GM19239 (cell line): ENCODE results near the gene DTX2.
"Not testable (repeated sequence)": the region's sequence is repeated elsewhere in the genome, so short reads cannot be mapped to it uniquely, and the experiment has no call there.

Experiments
- DNase-seq: peaks from one replicate; pipeline ENCODE4 v3.0.0; 2011; ENCODE audit warnings: low spot score; ENCODE audit not compliant: insufficient read length
- FAIRE-seq: peaks from 2 replicates; lab custom pipeline; 2011; peaks lifted over from hg19 to GRCh38; lab: Jason Lieb, UNC

Gene DTX2

GRCh38 chr7:76442664-76443446, 18.7 kb upstream of the DTX2 start:
- not testable (repeated sequence) for DNase-seq, FAIRE-seq

- FAIRE-seq, DNase-seq: not testable (repeated sequence)
Observed at GRCh38 chr7:76443846-76444245, 17.7 kb upstream of the DTX2 start.

- FAIRE-seq = peak; percentile 92
- DNase-seq = not testable (repeated sequence)
Observed at GRCh38 chr7:76445577-76446008, 15.9 kb upstream of the DTX2 start.

GRCh38 chr7:76457017-76457416, 4.5 kb upstream of the DTX2 start:
- not testable (repeated sequence) for FAIRE-seq

DNA sequence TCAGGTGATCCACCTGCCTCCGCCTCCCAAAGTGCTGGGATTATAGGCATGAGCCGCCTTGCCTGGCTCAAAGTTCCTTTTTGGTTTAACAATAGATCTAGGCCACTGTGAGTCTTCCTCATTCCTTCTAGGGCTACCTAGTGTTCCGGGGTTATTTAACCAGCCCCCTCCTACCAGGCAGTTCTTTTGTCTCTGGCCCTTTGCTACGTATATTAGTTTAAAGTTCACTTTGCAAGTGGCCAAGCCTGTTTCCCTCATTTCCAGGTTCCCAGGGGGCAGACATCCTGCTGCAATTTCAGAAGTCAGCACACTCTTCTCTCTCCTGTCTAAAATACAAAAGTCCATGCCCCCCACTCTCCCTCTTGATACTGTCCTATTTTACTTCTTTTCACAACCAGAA, 3.0 kb upstream of the DTX2 start:
- DNase-seq, FAIRE-seq: not testable (repeated sequence)

More at GRCh38 chr7:76457017-76457416, 4.5 kb upstream of the DTX2 start:
- not testable (repeated sequence) for DNase-seq

DNA sequence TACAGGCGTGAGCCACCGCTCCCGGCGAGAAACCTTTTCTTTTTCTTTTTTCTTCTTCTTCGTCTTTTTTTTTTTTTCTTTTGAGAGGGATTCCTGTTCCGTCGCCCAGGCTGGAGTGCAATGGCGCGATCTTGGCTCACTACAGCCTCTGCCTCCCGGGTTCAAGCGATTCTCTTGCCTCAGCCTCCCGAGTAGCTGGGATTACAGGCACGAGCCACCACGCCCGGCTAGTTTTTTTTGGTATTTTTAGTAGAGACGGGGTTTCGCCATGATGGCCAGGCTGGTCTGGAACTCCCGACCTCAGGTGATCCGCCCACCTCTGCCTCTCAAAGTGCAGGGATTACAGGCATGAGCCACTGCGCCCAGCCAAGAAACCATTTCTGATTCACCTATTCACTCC, 742 bp upstream of the DTX2 start:
- DNase-seq, FAIRE-seq: not testable (repeated sequence)

- FAIRE-seq = peak; percentile 18
- DNase-seq = not testable (repeated sequence)
Observed at GRCh38 chr7:76462271-76462882, 868 bp downstream of the DTX2 start.

GRCh38 chr7:76464959-76465358, 3.5 kb downstream of the DTX2 start:
- FAIRE-seq, DNase-seq: not testable (repeated sequence)

GRCh38 chr7:76465950-76466349, 4.4 kb downstream of the DTX2 start:
- not testable (repeated sequence) for FAIRE-seq, DNase-seq

GRCh38 chr7:76467743-76468404, 6.4 kb downstream of the DTX2 start:
- not testable (repeated sequence) for DNase-seq, FAIRE-seq

DNA sequence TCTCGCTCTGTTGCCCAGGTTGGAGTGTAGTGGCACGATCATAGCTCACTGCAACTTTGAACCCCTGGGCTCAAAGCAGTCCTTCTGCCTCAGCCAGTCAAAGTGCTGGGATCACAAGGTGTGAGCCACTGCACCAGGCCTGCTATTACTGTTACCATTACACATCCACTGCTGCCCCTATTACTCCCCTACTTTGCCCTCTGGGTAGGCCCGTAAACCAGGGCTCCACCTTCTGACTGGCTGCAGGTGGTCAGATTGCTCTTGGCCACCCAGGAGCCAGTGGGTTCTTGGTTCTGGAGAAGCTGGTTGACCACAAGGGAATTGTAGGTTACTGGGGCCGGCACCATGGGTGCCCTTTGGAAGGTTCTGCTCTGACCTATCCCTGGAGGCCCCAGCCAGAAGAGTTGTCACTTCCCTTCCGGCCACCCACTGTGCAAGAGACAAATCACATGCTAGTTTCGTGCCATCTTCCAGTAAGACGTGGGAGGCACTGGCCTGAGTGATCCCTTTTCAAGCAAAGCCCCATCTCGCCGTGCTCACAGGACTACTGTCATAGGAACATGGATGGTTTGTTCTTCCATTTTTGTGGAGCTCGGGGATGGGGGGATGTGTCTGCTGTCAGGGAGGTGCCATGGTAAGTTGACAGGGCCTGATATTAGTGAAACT, 10.2 kb downstream of the DTX2 start:
- not testable (repeated sequence) for FAIRE-seq, DNase-seq

DNA sequence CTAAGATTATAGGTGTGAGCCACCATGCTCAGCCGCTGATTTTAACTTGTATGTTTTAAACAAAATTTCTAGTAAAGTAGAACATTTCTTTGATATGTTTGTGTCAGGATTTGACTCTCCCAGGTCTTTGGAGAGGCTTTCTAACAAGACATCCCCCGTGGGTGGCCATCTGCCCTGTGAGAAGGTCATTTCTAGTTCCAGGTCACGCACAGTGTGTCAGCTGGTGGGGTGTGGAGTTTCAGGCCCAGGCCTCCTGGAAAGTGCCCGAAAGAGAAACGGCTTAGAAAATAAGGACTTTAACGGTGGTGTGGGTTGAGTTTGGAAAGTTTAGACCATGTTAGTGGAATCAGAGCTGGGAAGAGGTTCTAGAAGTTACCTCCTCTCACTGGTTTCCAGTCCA, 11.6 kb downstream of the DTX2 start:
- not testable (repeated sequence) for FAIRE-seq, DNase-seq

DNA sequence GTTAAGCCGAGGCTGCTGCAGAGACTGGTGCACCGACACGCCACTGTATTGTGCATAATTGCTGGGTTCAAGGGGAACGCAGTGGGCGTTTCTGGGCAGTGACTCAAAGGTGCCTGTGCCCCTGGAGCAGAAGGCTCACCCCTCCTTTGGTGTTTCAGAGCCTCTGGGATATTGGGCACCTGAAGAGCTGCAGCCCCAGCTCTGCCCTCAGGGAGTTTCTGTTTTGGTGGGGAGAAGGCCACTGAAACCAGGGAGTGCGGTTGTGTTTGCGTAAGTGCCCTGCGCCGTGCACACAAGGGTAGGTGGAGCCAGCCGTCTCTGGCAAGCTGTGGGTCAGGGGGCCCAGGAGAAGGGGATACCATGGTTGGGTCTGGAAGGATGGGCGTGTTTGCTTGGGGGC, 14.8 kb downstream of the DTX2 start:
- not testable (repeated sequence) for FAIRE-seq, DNase-seq

- not testable (repeated sequence) for FAIRE-seq, DNase-seq
Observed at GRCh38 chr7:76476742-76477474, 15.4 kb downstream of the DTX2 start.

DNA sequence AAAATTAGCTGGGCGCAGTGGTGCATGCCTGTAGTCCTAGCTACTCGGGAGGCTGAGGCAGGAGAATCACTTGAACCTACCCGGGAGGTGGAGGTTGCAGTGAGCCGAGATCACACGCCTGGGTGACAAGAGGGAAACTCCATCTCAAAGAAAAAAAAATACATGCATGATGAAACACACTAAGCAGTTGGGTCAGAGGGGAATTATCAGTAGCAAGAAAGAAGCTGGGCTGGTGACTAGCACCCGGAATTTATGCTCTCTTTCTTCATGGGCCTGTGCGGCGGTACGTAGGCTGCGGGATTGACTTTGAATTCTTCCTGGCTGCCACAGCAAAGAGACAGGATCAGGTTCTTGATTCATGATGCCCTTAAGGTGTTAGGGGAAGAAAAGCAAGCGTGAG, 18.1 kb downstream of the DTX2 start:
- not testable (repeated sequence) for FAIRE-seq, DNase-seq

GRCh38 chr7:76480403-76481253, 19.1 kb downstream of the DTX2 start:
- not testable (repeated sequence) for FAIRE-seq, DNase-seq

DNA sequence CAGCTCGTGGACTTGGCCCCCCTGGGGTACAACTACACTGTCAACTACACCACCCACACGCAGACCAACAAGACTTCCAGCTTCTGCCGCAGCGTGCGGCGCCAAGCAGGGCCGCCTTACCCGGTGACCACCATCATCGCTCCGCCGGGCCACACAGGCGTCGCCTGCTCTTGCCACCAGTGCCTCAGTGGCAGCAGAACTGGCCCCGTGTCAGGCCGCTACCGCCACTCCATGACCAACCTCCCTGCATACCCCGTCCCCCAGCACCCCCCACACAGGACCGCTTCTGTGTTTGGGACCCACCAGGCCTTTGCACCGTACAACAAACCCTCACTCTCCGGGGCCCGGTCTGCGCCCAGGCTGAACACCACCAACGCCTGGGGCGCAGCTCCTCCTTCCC, 21.2 kb downstream of the DTX2 start:
- DNase-seq, FAIRE-seq: not testable (repeated sequence)

DNA sequence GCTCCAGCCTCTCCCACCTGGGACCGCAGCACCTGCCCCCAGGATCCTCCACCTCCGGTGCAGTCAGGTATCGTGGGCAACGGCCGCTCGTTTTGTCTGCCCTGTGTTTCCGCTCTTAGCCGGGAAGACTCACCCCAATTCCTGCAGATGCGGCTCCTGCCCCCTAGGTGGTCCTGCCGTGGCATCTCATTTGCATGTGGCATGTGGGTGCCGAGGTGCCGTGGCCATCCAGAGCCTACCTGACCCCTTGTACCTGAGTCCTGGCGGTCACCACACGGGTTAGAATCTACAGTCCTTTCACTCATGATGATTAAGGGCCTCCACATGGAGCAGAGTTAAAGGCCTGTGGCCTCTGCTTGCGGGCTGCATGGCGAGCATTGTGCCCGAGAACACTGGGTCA, 21.6 kb downstream of the DTX2 start:
- FAIRE-seq, DNase-seq: not testable (repeated sequence)
